ENCODE results near the gene ZNF407.

The ZNF407 gene

DNA sequence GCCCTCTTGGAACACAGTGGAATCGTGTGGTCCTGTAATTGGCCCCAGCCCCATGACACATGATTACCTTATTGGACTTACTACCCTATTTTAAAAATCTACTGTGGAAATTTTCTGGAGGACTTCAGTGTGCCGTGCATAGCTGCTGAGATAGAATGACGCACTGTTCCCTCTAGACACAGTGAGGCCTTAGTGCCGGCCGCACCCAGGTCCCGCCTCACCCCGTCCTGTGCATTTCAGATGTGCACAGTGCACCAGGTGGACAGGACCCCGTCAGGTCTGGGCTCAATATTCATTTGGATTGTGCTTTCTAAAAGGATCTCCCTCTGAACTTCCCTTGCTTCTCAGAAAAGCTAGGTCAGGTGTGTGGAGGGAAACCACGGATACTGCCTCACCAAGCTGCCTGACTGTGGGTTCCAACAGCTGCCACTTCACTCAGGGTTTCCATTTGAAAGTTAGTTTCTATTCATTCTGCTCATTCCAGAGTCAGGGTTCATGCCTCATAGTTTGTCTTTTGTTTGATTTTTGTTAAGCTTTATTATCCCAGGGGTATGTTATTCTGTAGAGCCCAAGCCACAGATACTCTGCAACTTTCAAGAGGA is 455.5 kb downstream of the ZNF407 start:
- no peak for DNase-seq (ENCODE audit: low spot score)

DNA sequence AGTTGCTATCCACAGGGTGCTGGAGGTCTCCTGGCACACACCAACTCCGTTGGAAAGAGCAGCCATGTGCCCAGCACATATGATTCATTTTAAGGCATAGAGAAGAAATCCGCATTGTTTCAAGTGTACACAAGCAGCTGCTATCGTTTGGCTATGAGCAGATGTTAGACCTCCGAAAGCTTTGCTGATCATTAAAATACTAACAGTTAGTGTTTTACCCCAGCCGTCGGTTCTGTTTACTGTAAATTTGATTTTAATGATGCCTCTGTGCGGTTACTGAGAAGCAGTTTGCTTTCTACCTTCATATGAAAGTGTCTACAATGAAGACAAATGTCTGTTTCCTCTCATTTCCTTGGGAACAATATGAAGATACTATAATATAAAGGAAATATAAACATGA is 456.4 kb downstream of the ZNF407 start:
- no peak for DNase-seq (ENCODE audit: low spot score)

- DNase-seq (ENCODE audit: low spot score), result no peak
Measured at GRCh38 chr18:75054611-75055010, 456.9 kb downstream of the ZNF407 start.

DNA sequence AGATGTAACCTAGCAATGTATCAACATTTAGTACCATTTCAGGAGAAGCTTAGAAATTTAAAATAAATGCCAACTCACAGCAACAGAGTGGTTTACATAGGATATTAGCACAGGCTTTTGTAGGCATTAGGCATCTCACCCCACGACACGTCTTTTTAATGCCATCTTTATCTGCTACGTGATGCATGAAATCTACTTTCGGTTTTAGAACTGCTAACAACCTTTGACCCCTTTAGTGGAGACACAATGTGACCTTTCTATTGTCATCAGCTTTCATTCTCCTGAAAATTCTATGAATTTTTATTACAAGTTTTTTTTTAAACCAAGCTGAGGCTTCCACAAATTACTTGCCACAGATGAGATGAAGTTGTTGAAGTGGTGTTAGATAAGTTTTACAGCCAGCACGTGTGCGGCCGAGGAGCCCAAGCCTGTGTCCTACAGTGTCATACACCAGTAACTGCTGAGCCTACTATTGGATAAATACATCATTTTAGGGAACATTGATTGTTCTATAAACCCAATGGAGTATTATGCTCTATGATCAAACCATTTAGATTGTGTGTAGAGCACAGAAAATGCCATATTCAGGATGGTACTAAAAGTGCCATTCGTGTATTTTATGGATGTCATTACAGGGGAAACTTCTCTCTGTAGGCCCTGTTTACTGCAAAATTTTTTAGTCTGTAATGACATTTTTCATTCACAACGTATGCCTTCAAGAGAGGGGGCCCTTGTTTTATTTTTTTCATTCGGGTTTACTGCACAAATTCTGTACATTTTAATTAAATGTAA is 459.7 kb downstream of the ZNF407 start:
- DNase-seq (ENCODE audit: low spot score), result no peak

DNA sequence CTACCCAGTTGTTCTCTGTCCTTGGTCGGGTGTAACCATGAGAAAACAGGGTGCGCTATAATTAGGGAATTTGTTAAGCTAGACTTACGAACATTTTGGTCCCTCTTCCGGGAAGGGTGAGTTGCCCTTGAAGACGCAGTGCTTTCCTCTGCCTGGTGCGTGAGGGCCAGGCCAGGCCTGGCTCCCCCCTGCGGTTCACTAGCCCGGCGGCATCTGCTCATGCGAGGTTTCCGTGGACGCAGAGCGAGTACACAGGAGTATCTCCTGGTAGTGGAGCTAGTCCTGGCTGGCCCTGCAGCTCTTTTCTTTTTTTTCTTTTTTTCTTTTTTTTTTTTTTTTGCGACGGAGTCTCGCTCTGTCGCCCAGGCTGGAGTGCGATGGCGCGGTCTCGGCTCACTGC is 462.5 kb downstream of the ZNF407 start:
- no peak for DNase-seq (ENCODE audit: low spot score)

GRCh38 chr18:75062297-75062886 is 464.7 kb downstream of the ZNF407 start:
- no peak for DNase-seq (ENCODE audit: low spot score)

- no peak for DNase-seq (ENCODE audit: low spot score)
Measured at GRCh38 chr18:75063196-75063595, 465.5 kb downstream of the ZNF407 start.

- DNase-seq (ENCODE audit: low spot score), result no peak
Measured at GRCh38 chr18:75063615-75064512, 466.2 kb downstream of the ZNF407 start.

- DNase-seq (ENCODE audit: low spot score), result no peak
Measured at GRCh38 chr18:75064513-75064905, 466.8 kb downstream of the ZNF407 start.

DNA sequence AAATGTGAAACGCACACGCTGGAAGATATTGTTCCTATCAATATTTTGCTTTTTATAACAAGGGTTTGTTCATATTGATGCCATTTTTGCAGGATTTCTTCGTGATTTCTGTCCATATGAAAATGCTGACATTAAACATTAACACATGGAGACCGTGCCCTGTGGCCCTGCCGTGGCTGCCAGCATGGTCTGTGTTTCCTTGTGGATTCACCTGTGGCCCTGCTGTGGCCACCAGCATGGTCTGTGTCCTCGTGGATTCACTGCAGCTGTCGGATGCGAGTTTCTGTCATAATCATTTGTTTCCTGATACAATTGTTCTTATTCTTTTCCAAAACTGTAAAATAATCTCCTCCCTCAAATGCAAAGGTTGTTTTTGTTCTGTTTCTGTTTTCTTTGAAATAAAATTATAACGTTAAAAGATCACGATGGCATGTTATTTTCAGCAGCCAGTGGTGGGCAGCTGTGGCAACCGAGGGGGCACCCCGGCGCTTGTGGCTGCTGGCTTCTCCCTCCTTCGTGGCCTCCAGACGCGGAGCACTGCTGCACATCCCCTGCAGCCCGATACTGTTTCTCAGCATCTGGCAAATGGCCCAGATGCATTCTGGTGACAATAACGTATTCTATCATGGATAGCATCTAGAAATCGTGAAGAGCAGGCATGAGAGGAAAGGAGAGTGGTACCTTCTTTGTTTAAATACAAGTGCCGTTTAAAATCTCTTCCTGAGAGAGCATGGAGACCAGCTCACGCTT is 467.8 kb downstream of the ZNF407 start:
- no peak for DNase-seq (ENCODE audit: low spot score)

DNA sequence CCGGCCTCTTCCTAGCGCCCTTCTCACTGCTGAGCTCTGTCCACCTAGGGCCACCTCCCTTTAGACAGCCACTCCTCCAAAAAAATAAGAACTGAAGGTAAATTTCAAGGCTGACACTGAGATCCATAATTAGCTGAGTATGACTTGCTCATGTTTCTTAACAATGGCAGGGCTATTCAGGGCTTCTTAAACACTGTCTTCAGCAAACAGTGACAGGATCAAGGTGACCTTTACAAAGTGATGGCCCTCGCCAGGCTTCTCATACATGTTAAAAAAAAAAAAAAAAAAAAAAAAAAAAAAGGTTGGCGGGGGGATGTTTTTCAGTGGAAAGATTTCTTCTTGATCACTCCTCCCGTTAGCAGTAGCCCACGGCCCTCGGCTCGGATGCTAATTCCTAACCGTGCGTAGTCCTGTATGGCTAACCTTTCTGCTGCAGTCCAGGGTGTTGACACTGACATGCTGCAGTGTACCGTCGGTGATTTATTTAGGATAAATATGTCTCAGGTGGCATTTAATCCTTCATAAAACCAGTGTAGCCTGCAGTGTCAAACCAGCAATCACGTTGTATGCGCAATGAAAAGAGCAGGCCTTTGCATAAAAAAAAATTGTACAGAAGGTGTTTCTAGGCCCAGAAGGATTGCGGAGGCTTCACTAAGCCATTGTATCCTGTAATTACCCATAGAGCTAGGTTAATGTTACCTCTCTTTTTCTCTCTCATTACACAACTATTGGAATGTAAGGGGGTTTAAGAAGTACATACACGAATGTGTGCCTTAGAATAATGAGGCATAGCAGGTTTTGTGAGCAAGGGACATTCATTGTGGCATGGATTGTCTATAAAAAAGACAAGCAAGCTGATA is 468.6 kb downstream of the ZNF407 start:
- no peak for DNase-seq (ENCODE audit: low spot score)

DNA sequence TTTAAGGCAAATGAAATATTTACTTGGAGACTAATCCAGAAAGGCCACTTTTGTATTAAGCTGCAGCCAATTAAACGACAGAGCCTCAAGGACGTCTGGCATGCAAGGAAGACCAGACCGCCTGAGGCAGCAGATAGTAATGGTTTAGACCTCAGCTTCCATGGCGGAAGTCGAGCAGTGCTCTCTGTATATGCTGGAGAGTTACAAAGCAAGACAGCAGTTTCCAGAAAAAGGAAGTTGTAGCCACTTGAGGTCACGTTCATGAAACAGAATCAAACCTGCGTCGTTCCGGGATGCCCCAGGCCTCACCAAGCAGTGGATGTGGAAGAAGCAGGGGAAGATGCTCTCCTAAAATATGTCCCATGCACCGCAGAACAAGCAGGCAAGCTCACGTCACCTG is 469.3 kb downstream of the ZNF407 start:
- no peak for DNase-seq (ENCODE audit: low spot score)

GRCh38 chr18:75067996-75068645 is 470.5 kb downstream of the ZNF407 start:
- no peak for DNase-seq (ENCODE audit: low spot score)

DNA sequence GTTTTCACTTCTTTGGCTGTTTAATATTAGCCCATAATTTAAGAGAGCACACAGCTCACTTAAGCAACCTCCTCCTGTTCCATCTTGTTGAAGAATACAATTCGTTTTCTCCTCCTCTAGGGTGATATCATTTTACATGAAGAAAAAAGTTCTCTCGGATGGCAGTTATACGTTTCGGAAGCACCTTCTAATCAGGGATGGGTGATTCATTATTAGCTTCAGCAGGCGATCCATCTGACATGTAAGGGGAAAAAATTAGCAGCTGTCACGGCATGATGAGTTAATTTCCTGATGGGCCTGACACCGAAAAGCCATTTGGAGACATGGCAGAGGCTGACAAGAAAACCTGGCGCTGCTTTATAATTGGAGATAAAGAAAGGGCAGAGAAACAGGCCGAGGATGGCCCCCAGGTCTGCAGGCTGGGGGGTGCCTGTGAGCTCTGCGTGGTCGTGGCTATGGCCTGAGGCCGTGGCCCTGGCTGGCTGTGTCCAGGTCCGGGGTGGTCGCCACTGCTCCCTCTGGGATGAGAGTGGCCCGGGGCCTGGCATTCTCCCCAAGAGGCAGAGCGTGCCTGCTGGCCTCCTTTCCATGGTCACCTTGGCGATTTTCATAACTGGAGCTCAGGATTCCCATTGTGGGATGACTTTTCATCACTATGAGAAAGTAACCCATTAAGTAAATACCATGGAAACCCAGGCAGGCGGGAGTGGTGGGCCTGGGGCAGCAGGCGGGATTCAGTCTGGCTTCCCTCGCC is 471.2 kb downstream of the ZNF407 start:
- no peak for DNase-seq (ENCODE audit: low spot score)

- DNase-seq (ENCODE audit: low spot score), result no peak
Measured at GRCh38 chr18:75070235-75070624, 472.6 kb downstream of the ZNF407 start.

DNA sequence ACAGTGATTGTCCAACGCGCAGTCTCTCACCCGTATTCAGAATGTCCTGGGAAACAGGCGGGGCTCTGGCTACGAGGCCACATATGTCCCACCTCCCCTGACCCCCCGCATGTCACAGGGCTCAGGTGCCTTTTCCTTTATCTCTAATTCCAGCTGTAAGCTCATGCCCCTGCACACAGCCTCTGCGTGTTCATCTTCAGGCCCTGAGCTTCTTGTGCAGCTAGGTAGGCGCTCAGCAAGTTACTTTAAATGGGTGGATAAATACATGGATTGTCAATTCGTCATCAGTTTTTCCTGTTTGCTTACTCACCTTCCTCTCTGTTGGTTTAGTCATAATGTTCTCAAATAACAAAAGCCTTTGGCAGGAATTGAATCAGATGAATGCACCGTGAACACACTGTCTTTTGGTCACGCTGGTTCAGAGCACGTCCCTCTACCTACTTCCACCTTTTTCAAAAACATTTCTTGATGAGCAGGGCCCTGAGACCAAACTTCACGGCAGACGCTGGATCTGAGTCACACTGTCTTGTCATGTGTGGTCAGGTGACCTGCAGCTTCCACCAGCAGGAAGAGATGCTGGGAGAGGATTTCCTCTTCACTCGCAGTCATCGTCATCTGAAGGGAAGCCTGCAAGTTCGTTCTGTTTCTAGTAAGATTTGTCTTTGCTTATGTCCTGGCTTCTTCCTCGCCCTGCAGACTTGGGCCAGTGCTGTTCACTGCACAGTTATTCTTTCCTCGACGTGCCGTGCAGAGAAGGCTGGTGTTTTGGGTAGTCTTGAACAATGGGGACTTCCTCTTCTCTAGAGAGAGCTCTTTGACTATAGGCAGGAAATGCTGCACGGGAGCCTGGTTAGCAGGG is 473.2 kb downstream of the ZNF407 start:
- DNase-seq (ENCODE audit: low spot score), result peak; percentile 70

GRCh38 chr18:75071484-75071785 is 473.8 kb downstream of the ZNF407 start:
- DNase-seq (ENCODE audit: low spot score), result no peak

GRCh38 chr18:75071866-75072671 is 474.4 kb downstream of the ZNF407 start:
- DNase-seq (ENCODE audit: low spot score), result no peak

Data from AG20443 (cell line).